ENCODE data around the gene SERPINA5. TPM values are rescaled to one million over a fixed set of nuclear protein-coding genes. Genes with fewer than 3 reads are reported as not detected.

SERPINA5 gene
- total and polyA plus RNA-seq, 2 of the 13 experiments (the other 11 are each of a cell fraction or from before 2014, with no cell fraction given): 449 to 498 TPM

DNA sequence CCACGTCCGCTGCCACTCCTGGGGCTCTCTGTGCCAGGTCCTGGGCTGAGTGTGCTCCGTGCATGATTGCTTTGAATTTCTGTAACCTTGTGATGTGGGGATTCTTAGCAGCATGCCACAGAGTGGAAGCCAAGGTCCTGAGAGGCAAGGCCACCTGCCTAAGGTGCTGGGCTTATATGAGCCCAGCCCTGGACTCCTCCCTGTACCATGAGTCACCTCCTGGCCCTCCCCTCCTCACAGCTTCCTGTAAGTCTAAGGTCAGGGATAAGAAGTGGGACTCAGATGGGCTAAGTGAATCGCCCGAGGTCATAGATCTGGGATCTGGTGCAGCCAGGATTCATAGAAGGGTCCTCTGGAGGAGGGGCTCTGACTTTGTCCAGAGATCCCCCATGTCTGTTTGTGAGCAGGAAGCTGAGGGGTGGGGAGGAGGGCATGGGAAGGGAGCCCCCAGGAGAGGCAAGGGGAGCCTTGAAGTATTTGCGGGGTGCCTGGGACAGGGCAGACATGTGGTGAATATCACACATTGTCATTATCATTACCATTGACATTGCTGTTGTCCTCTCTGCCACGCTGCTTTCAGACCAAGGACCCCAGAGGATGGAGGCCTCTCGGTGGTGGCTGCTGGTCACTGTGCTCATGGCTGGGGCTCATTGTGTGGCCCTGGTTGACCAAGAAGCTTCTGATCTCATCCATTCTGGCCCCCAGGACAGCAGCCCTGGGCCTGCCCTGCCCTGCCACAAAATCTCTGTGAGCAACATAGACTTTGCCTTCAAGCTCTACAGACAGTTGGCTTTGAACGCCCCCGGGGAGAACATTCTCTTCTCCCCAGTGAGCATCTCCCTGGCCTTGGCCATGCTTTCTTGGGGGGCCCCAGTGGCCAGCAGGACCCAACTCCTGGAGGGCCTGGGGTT, 59.8 kb downstream of the SERPINA5 start:
- Histone ChIP-seq H3K9me3 (ENCODE audit: low read length) (no peaks in the 10 kb centered on the region), H4K20me1 (ENCODE audit: insufficient read depth, low read length) (no peaks in the 10 kb centered on the region), H3K4me3 (replicated peaks in 1 of 3; ENCODE audit: insufficient read depth in 1 of 3, low read depth in 2 of 3, low read length in 3 of 3) (no peak overlapping the region), H3K4me2 (ENCODE audit: low read depth, low read length) (no peak overlapping the region), H3K79me2 (ENCODE audit: insufficient read depth, low read length) (no peaks in the 10 kb centered on the region), H3K27ac (ENCODE audit: extremely low read length, insufficient read depth, low read length) (no peak overlapping the region), H3K36me3 (replicated peaks in 1 of 2; ENCODE audit: control insufficient read depth in 1 of 2, insufficient read depth in 2 of 2, low read length in 2 of 2) (no peaks in the 10 kb centered on the region), H3K9ac (ENCODE audit: insufficient read depth, low read depth, low read length) (no peak overlapping the region), H3K27me3 (ENCODE audit: control insufficient read depth in 1 of 2, insufficient read depth in 2 of 2, low read length in 2 of 2) (peaks cover 0 to 1% of the 10 kb centered on the region in 2 experiments; a peak in 2 of 5 replicates), H3K4me1 (ENCODE audit: insufficient read depth, low read length) (peaks cover 53% of the 10 kb centered on the region), H2AFZ (ENCODE audit: low read length) (no peak overlapping the region)
- no peak for FAIRE-seq
- no peak for DNase-seq (ENCODE audit: low spot score)
- ChIA-PET POLR2A (interaction anchor here (1.5 to 3.6 kb wide), 3 partner anchors 23 to 42 kb away, joined by 4 to 22 read pairs (median 7); partner anchors contain the start of gene SERPINA3), CTCF (ENCODE audit: low intra/inter-chr PET ratio, low total read pairs) (no interaction called here)
- 81% methylated on average over 5 of the region's 10 CpGs for WGBS (ENCODE audit: low lambda C conversion rate)
- BruUV-seq (replicated peaks): no TSS peak
- TF ChIP-seq, protein P1, sequence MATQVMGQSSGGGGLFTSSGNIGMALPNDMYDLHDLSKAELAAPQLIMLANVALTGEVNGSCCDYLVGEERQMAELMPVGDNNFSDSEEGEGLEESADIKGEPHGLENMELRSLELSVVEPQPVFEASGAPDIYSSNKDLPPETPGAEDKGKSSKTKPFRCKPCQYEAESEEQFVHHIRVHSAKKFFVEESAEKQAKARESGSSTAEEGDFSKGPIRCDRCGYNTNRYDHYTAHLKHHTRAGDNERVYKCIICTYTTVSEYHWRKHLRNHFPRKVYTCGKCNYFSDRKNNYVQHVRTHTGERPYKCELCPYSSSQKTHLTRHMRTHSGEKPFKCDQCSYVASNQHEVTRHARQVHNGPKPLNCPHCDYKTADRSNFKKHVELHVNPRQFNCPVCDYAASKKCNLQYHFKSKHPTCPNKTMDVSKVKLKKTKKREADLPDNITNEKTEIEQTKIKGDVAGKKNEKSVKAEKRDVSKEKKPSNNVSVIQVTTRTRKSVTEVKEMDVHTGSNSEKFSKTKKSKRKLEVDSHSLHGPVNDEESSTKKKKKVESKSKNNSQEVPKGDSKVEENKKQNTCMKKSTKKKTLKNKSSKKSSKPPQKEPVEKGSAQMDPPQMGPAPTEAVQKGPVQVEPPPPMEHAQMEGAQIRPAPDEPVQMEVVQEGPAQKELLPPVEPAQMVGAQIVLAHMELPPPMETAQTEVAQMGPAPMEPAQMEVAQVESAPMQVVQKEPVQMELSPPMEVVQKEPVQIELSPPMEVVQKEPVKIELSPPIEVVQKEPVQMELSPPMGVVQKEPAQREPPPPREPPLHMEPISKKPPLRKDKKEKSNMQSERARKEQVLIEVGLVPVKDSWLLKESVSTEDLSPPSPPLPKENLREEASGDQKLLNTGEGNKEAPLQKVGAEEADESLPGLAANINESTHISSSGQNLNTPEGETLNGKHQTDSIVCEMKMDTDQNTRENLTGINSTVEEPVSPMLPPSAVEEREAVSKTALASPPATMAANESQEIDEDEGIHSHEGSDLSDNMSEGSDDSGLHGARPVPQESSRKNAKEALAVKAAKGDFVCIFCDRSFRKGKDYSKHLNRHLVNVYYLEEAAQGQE (IDR thresholded peaks at IDR 0.05; ENCODE audit: borderline replicate concordance in 1 of 2, low read depth in 1 of 2, low read length in 2 of 2): no peak
- TF ChIP-seq ZBTB20 (CRISPR knock-in tag; IDR thresholded peaks at IDR 0.05; ENCODE audit: borderline replicate concordance, low read depth): no peak
- TF ChIP-seq FOSL2 (CRISPR knock-in tag; IDR thresholded peaks at IDR 0.05): peak; percentile 57
- in situ Hi-C loops (cut with HindIII; ENCODE audit: extremely low pct_ligation_motif_present, low pct_unique_long_range_greater_than_20kb): no loop called here
- ATAC-seq: no peak
- intact Hi-C loops (cut with micrococcal nuclease; ENCODE audit: unreplicated experiment): no loop called here
